Astrocyte of the spinal cord (primary cell): Measurements from ENCODE around the gene WDFY4.

ENCODE experiments used
- DNase-seq: peaks from one replicate; pipeline ENCODE4 v3.0.0; 2011; ENCODE audit warnings: low read depth, low spot score
- H3K4me3 ChIP-seq: 2 replicates; pipeline ENCODE4 v1.5.1; 2011; ENCODE audit warnings: low read depth, mild to moderate bottlenecking, low read length, moderate library complexity
- CTCF ChIP-seq: IDR thresholded peaks from 2 replicates; pipeline ENCODE4 v1.5.1; 2012; ENCODE audit warnings: low read depth, mild to moderate bottlenecking, low read length, inconsistent platforms
- in situ Hi-C: cut with HindIII; loops from 2 replicates; pipeline ENCODE4 v1.10.0; 2017; ENCODE audit warnings: low sequenced_read_pairs

The WDFY4 gene

GRCh38 chr10:49007129-49007528 is 322.5 kb downstream of the WDFY4 start:
- DNase-seq = no peak
- no peak overlapping the region for H3K4me3 ChIP-seq
- no peak for TF ChIP-seq CTCF
- in situ Hi-C loops = no loop called here

- in situ Hi-C loops = no loop called here
- no peak for DNase-seq
- H3K4me3 ChIP-seq = no peak overlapping the region
- no peak for TF ChIP-seq CTCF
Observed at GRCh38 chr10:49008091-49008490, 323.4 kb downstream of the WDFY4 start.

GRCh38 chr10:49008505-49009198 is 324.0 kb downstream of the WDFY4 start:
- TF ChIP-seq CTCF = no peak
- in situ Hi-C loops = no loop called here
- DNase-seq = no peak
- H3K4me3 ChIP-seq = no peak overlapping the region

- no peak overlapping the region for H3K4me3 ChIP-seq
- TF ChIP-seq CTCF = no peak
- in situ Hi-C loops = no loop called here
- DNase-seq = no peak
Observed at GRCh38 chr10:49009199-49009979, 324.7 kb downstream of the WDFY4 start.

GRCh38 chr10:49010295-49010694 is 325.6 kb downstream of the WDFY4 start:
- TF ChIP-seq CTCF = no peak
- H3K4me3 ChIP-seq = no peak overlapping the region
- in situ Hi-C loops = no loop called here
- no peak for DNase-seq

- TF ChIP-seq CTCF = no peak
- no peak for DNase-seq
- H3K4me3 ChIP-seq = no peak overlapping the region
- in situ Hi-C loops = no loop called here
Observed at GRCh38 chr10:49010865-49011264, 326.2 kb downstream of the WDFY4 start.
